ENCODE data around the gene ANO7. TPM values are rescaled to one million over a fixed set of nuclear protein-coding genes. Genes with fewer than 3 reads are reported as not detected.
A peak's percentile ranks its signal among the peaks of the same experiment; 100 is the strongest.

The ANO7 gene
- total RNA-seq, 3 donors from 2014 or later (not counting 1 experiment from before 2014, with no cell fraction given): 0.97 to 1.4 (median 1.1) TPM

- H3K36me3 Mint-ChIP-seq: no peaks in the 10 kb centered on the region
- 96% methylated on average over 14 of the region's 14 CpGs for WGBS (ENCODE audit: insufficient coverage)
- Histone ChIP-seq H3K4me1 (ENCODE audit: control insufficient read depth, insufficient read depth, low read length) (no peaks in the 10 kb centered on the region), H3K27ac (ENCODE audit: low read length) (no peak overlapping the region), H3K27me3 (ENCODE audit: control insufficient read depth, insufficient read depth, low read length) (no peaks in the 10 kb centered on the region), H3K9me3 (ENCODE audit: control insufficient read depth, insufficient read depth, low read length) (no peaks in the 10 kb centered on the region), H3K4me3 (ENCODE audit: low read length) (no peak overlapping the region), H3K36me3 (ENCODE audit: control insufficient read depth, insufficient read depth, low read length) (peaks cover 7% of the 10 kb centered on the region)
- ATAC-seq (no peak), DNase-seq (no peak)
- no peaks in the 10 kb centered on the region for H3K9me3 Mint-ChIP-seq
- intact Hi-C loops (cut with micrococcal nuclease): no loop called here
- TF ChIP-seq CTCF (IDR thresholded peaks at IDR 0.05): no peak
- H3K27me3 Mint-ChIP-seq (ENCODE audit: low read depth in 2 of 2): no peaks in the 10 kb centered on the region
- H3K4me3 Mint-ChIP-seq: no peak overlapping the region
- H3K4me1 Mint-ChIP-seq: no peaks in the 10 kb centered on the region
- H3K27ac Mint-ChIP-seq: no peak overlapping the region
Measured at GRCh38 chr2:241141214-241141770, 47.2 kb upstream of the ANO7 start.

DNA sequence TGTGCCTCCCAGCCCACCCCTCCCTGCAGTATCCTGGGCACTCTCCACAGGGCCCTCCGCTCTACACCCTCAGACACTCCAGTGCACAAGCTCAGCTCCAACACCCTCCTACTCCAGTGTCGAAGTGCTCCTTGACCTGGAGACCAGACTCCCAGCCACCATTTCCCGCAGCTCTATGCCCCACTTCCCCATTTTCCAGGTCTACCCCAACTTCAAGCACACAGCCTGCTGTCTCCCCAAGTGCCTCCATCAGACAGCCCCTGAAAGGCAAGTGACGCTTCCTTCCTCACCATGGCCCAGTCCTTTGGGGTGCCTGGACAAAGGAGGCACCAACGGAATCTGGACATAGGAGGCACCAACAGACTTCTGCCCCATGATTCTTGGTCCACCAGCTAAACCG, 46.4 kb upstream of the ANO7 start:
- no peaks in the 10 kb centered on the region for H3K4me1 ChIP-seq (ENCODE audit: control insufficient read depth, insufficient read depth, low read length)
- H3K27ac ChIP-seq (ENCODE audit: low read length): no peak overlapping the region
- no peaks in the 10 kb centered on the region for H3K27me3 ChIP-seq (ENCODE audit: control insufficient read depth, insufficient read depth, low read length)
- Mint-ChIP-seq H3K36me3 (no peaks in the 10 kb centered on the region), H3K4me1 (no peaks in the 10 kb centered on the region), H3K4me3 (no peak overlapping the region), H3K27me3 (ENCODE audit: low read depth in 2 of 2) (no peaks in the 10 kb centered on the region), H3K27ac (no peak overlapping the region), H3K9me3 (no peaks in the 10 kb centered on the region)
- ATAC-seq: no peak
- H3K4me3 ChIP-seq (ENCODE audit: low read length): no peak overlapping the region
- WGBS (ENCODE audit: insufficient coverage): 93% methylated on average over 6 of the region's 6 CpGs
- no peak for TF ChIP-seq CTCF (IDR thresholded peaks at IDR 0.05)
- H3K36me3 ChIP-seq (ENCODE audit: control insufficient read depth, insufficient read depth, low read length): peaks cover 7% of the 10 kb centered on the region
- no peak for DNase-seq
- intact Hi-C loops (cut with micrococcal nuclease): no loop called here
- no peaks in the 10 kb centered on the region for H3K9me3 ChIP-seq (ENCODE audit: control insufficient read depth, insufficient read depth, low read length)

- Mint-ChIP-seq H3K9me3 (no peaks in the 10 kb centered on the region), H3K36me3 (no peaks in the 10 kb centered on the region), H3K27ac (no peak overlapping the region), H3K4me3 (no peak overlapping the region), H3K4me1 (no peaks in the 10 kb centered on the region), H3K27me3 (ENCODE audit: low read depth in 2 of 2) (no peaks in the 10 kb centered on the region)
- H3K27me3 ChIP-seq (ENCODE audit: control insufficient read depth, insufficient read depth, low read length): no peaks in the 10 kb centered on the region
- ATAC-seq: no peak
- intact Hi-C loops (cut with micrococcal nuclease): no loop called here
- DNase-seq: no peak
- no peak overlapping the region for H3K4me3 ChIP-seq (ENCODE audit: low read length)
- H3K27ac ChIP-seq (ENCODE audit: low read length): no peak overlapping the region
- H3K4me1 ChIP-seq (ENCODE audit: control insufficient read depth, insufficient read depth, low read length): no peaks in the 10 kb centered on the region
- 87% methylated on average over 9 of the region's 9 CpGs for WGBS (ENCODE audit: insufficient coverage)
- TF ChIP-seq CTCF (IDR thresholded peaks at IDR 0.05): no peak
- no peaks in the 10 kb centered on the region for H3K9me3 ChIP-seq (ENCODE audit: control insufficient read depth, insufficient read depth, low read length)
- H3K36me3 ChIP-seq (ENCODE audit: control insufficient read depth, insufficient read depth, low read length): peaks cover 7% of the 10 kb centered on the region
Measured at GRCh38 chr2:241142593-241142992, 45.9 kb upstream of the ANO7 start.

DNA sequence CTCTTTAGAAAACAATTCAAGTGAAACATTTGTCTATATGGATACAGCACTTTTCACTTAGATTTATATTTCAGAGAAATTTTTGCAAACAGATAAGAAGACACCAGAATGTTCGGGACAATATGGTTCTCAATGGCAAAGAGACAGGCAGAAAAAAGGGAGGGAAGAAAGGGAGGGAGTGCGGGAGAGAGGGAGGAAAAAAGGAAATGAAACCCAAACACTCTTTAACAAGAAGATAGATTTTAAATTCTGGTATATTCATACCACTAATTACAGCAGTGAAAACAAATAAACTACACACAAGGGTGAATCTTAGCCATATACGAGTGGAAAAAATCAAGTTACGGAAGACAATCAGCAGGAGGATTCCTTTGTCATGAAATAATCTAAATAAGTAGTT, 42.2 kb upstream of the ANO7 start:
- peak overlapping the region; percentile 72 for H3K4me3 Mint-ChIP-seq

More for the DNA sequence above, 42.2 kb upstream of the ANO7 start:
- no peaks in the 10 kb centered on the region for H3K9me3 ChIP-seq (ENCODE audit: control insufficient read depth, insufficient read depth, low read length)
- intact Hi-C loops (cut with micrococcal nuclease): loop anchor here (5.0 kb wide), 1 partner anchor 211 kb away; the partner anchor contains the start of gene FARP2
- H3K4me1 Mint-ChIP-seq: peaks cover 23 to 25% of the 10 kb centered on the region in 2 donors
- H3K4me1 ChIP-seq (ENCODE audit: control insufficient read depth, insufficient read depth, low read length): peaks cover 13% of the 10 kb centered on the region
- H3K36me3 Mint-ChIP-seq: no peaks in the 10 kb centered on the region
- no CpG with 5 or more reads among the region's 4 CpGs for WGBS (ENCODE audit: insufficient coverage)
- no peak for ATAC-seq
- H3K27me3 Mint-ChIP-seq (ENCODE audit: low read depth in 2 of 2): no peaks in the 10 kb centered on the region
- H3K9me3 Mint-ChIP-seq: no peaks in the 10 kb centered on the region
- no peak overlapping the region for H3K27ac Mint-ChIP-seq
- TF ChIP-seq CTCF (IDR thresholded peaks at IDR 0.05): no peak
- H3K4me3 ChIP-seq (ENCODE audit: low read length): no peak overlapping the region
- DNase-seq: no peak
- H3K36me3 ChIP-seq (ENCODE audit: control insufficient read depth, insufficient read depth, low read length): peaks cover 4% of the 10 kb centered on the region
- no peaks in the 10 kb centered on the region for H3K27me3 ChIP-seq (ENCODE audit: control insufficient read depth, insufficient read depth, low read length)
- H3K27ac ChIP-seq (ENCODE audit: low read length): no peak overlapping the region
